ENCODE data around the gene REC114.

The REC114 gene

GRCh38 chr15:73608475-73608874 lies 165.5 kb downstream of the REC114 start:
- DNase-seq: no peak

- DNase-seq: no peak
Observed at GRCh38 chr15:73608941-73609340, 166.0 kb downstream of the REC114 start.
